Endodermal cell (in vitro differentiated cells): ENCODE data around the gene SCUBE1. TPM values are rescaled to one million over a fixed set of nuclear protein-coding genes. Genes with fewer than 3 reads are reported as not detected.

ENCODE experiments used
- DNase-seq: peaks from one replicate; pipeline ENCODE4 v3.0.0-alpha.2; 2017
- H3K27ac ChIP-seq: 2 replicates; pipeline ENCODE4 v1.5.1; 2013; ENCODE audit warnings: mild to moderate bottlenecking, low read depth, low read length, moderate library complexity
- H3K27me3 ChIP-seq: 2 replicates; pipeline ENCODE4 v1.6.1; 2013; ENCODE audit warnings: mild to moderate bottlenecking, low read length, moderate library complexity; ENCODE audit not compliant: insufficient read depth, control insufficient read depth, poor library complexity, severe bottlenecking
- H3K36me3 ChIP-seq: 2 replicates; pipeline ENCODE4 v1.7.0; 2013; ENCODE audit warnings: mild to moderate bottlenecking, low read length, moderate library complexity; ENCODE audit not compliant: control insufficient read depth, insufficient read depth
- H3K4me1 ChIP-seq: one replicate; pipeline ENCODE4 v1.7.0; 2013; ENCODE audit warnings: low read length; ENCODE audit not compliant: control insufficient read depth, insufficient read depth
- H3K4me3 ChIP-seq: 2 replicates; pipeline ENCODE4 v1.5.1; 2013; ENCODE audit warnings: mild to moderate bottlenecking, low read length, moderate library complexity
- H3K9ac ChIP-seq: 2 replicates; pipeline ENCODE4 v1.6.1; 2013; ENCODE audit warnings: mild to moderate bottlenecking, low read length, moderate library complexity; ENCODE audit not compliant: poor library complexity, severe bottlenecking; ENCODE audit errors: extremely low read depth
- H3K9me3 ChIP-seq: 2 replicates; pipeline ENCODE4 v1.6.1; 2013; ENCODE audit warnings: mild to moderate bottlenecking, low read length, moderate library complexity; ENCODE audit not compliant: control insufficient read depth
- H3K27ac Mint-ChIP-seq: 2 replicates; pipeline ENCODE4 v1.8.0; 2020; ENCODE audit warnings: mixed read lengths
- H3K27me3 Mint-ChIP-seq: 2 replicates; pipeline ENCODE4 v1.8.0; 2021; ENCODE audit warnings: mild to moderate bottlenecking, mixed read lengths; ENCODE audit not compliant: insufficient read depth
- H3K36me3 Mint-ChIP-seq: 2 replicates; pipeline ENCODE4 v1.8.0; 2020; ENCODE audit warnings: low read depth, mixed read lengths
- H3K4me1 Mint-ChIP-seq: 2 replicates; pipeline ENCODE4 v1.8.0; 2020; ENCODE audit warnings: mixed read lengths
- H3K4me3 Mint-ChIP-seq: 2 replicates; pipeline ENCODE4 v1.8.0; 2020; ENCODE audit warnings: mild to moderate bottlenecking, moderate library complexity, mixed read lengths
- H3K9me3 Mint-ChIP-seq: 2 replicates; pipeline ENCODE4 v1.8.0; 2020; ENCODE audit warnings: mild to moderate bottlenecking, mixed read lengths
- WGBS, 2 experiments: methylation state at CpG; one replicate each; pipeline versions ENCODE4 v1.1.5 to v1.1.7; 2013; ENCODE audit warnings: missing lambda C conversion rate in 2 of 2, mixed read lengths in 1 of 2; ENCODE audit not compliant: insufficient coverage in 1 of 2, insufficient read length in 1 of 2; 5-methylcytosine and 5-hydroxymethylcytosine counted together
- total RNA-seq, 2 donors: library from RNA; stranded (reverse); fragmentation: NEBNext Ultra II Directional in 1 of 2; extraction: Animal tissue kit (Norgen Biotek cat#: 25700) in 1 of 2; gene quantifications; 2 replicates in 1 of 2; 3 replicates in 1 of 2; pipeline ENCODE4 v1.2.1, GENCODE V29; 2021
- TF ChIP-seq, protein P1 (sequence below): fragments of 200-600 bp; sonication (generic); conservative IDR thresholded peaks from 2 replicates; pipeline ENCODE4 v1.5.0; 2021; ENCODE audit warnings: antibody characterized with exemption, mild to moderate bottlenecking

Gene SCUBE1
- total RNA-seq, 2 donors from 2014 or later, result 0.13 to 0.95 TPM

DNA sequence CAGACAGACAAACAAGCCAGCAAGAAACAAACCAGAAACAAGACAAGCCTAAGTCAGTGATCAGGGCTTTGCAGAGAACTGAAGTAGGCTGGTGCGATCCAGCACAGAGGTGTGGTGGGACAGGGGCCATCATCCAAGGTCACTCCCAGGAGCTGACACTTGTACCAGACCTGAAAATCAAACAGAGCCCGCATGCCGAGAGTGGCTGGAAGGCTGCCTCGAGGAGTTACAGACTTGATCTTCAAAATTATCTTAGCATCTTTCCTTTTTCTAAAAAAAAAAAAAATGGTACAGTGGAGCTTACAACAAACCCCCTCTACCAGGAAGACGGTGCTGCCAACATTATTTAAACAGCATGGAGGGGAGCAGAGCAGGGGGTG lies 8.8 kb upstream of the SCUBE1 start:
- TF ChIP-seq, protein P1, sequence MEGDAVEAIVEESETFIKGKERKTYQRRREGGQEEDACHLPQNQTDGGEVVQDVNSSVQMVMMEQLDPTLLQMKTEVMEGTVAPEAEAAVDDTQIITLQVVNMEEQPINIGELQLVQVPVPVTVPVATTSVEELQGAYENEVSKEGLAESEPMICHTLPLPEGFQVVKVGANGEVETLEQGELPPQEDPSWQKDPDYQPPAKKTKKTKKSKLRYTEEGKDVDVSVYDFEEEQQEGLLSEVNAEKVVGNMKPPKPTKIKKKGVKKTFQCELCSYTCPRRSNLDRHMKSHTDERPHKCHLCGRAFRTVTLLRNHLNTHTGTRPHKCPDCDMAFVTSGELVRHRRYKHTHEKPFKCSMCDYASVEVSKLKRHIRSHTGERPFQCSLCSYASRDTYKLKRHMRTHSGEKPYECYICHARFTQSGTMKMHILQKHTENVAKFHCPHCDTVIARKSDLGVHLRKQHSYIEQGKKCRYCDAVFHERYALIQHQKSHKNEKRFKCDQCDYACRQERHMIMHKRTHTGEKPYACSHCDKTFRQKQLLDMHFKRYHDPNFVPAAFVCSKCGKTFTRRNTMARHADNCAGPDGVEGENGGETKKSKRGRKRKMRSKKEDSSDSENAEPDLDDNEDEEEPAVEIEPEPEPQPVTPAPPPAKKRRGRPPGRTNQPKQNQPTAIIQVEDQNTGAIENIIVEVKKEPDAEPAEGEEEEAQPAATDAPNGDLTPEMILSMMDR, result no peak
- H3K4me3 ChIP-seq, result no peak overlapping the region
- no peaks in the 10 kb centered on the region for H3K9me3 ChIP-seq
- no peaks in the 10 kb centered on the region for H3K4me1 ChIP-seq
- Mint-ChIP-seq H3K27ac (no peak overlapping the region), H3K9me3 (no peaks in the 10 kb centered on the region), H3K4me3 (no peak overlapping the region), H3K27me3 (peaks cover 15% of the 10 kb centered on the region), H3K4me1 (peaks cover under 1% of the 10 kb centered on the region), H3K36me3 (no peaks in the 10 kb centered on the region)
- no peak overlapping the region for H3K9ac ChIP-seq
- DNase-seq, result no peak
- no peaks in the 10 kb centered on the region for H3K27me3 ChIP-seq
- H3K36me3 ChIP-seq, result no peaks in the 10 kb centered on the region
- 90 to 92% methylated on average over 1 to 5 of the region's 5 CpGs for WGBS, 2 experiments
- H3K27ac ChIP-seq, result no peak overlapping the region

DNA sequence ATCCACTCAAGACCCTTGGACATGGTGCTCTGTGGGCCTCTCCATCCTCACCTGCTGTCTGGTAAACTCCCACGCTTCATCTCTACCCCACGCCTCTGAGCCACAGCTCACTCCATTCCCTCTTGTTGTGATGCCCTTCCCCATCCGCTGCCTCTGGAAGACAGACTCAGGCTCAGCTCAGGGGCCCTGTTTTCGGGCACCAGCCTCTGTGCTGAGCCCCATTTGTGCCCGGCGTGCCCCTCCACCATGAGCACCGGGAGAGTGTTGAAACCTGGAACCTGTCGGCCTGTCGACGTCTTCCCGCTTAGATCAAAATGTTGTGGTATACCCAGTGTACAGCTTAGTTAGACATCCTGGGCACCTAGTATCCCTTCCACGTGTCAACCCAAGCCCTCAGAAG lies 6.5 kb upstream of the SCUBE1 start:
- TF ChIP-seq, protein P1, result no peak
- Histone ChIP-seq H3K9ac (no peak overlapping the region), H3K27ac (no peak overlapping the region), H3K4me1 (no peaks in the 10 kb centered on the region), H3K9me3 (no peaks in the 10 kb centered on the region), H3K27me3 (peaks cover 15% of the 10 kb centered on the region), H3K36me3 (no peaks in the 10 kb centered on the region), H3K4me3 (no peak overlapping the region)
- H3K36me3 Mint-ChIP-seq, result no peaks in the 10 kb centered on the region
- H3K27ac Mint-ChIP-seq, result no peak overlapping the region
- no peak for DNase-seq
- no peaks in the 10 kb centered on the region for H3K9me3 Mint-ChIP-seq
- no peaks in the 10 kb centered on the region for H3K4me1 Mint-ChIP-seq
- H3K27me3 Mint-ChIP-seq, result peaks cover 32% of the 10 kb centered on the region
- WGBS, 2 experiments, result 93 to 95% methylated on average over 12 of the region's 12 CpGs
- no peak overlapping the region for H3K4me3 Mint-ChIP-seq

DNA sequence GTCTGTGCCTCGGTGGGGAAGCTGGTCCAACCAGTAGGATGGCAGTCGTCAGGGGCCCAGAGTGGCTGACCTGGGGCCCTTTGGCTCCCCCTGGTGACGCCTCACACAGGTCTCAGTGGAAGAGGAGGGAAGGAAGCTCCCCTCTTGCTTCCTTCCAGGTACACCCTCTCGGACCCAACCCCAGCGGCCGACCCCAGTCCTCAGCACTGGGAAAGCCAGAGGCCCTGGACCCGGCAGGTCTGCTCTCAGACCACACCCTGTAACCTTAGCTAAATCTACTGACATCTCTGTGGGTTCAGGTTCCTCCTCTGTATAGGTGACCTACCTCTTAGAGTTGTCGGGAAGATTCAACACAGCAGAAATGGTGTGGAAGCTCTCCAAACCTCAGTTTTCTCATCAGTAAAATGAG lies 3.4 kb upstream of the SCUBE1 start:
- H3K27me3 Mint-ChIP-seq, result peaks cover 50% of the 10 kb centered on the region
- peak; percentile 94 for DNase-seq
- no peaks in the 10 kb centered on the region for H3K36me3 Mint-ChIP-seq

More for the DNA sequence above, 3.4 kb upstream of the SCUBE1 start:
- H3K27ac ChIP-seq, result no peak overlapping the region
- Mint-ChIP-seq H3K27ac (no peak overlapping the region), H3K4me1 (no peaks in the 10 kb centered on the region), H3K4me3 (no peak overlapping the region), H3K9me3 (no peaks in the 10 kb centered on the region)
- TF ChIP-seq, protein P1, result peak; percentile 91
- 33 to 45% methylated on average over 6 to 8 of the region's 8 CpGs for WGBS, 2 experiments
- H3K9me3 ChIP-seq, result no peaks in the 10 kb centered on the region
- H3K36me3 ChIP-seq, result no peaks in the 10 kb centered on the region
- peaks cover 41% of the 10 kb centered on the region for H3K27me3 ChIP-seq
- no peaks in the 10 kb centered on the region for H3K4me1 ChIP-seq
- H3K4me3 ChIP-seq, result no peak overlapping the region
- no peak overlapping the region for H3K9ac ChIP-seq
